Measurements from ENCODE around the gene SHE.

DNA sequence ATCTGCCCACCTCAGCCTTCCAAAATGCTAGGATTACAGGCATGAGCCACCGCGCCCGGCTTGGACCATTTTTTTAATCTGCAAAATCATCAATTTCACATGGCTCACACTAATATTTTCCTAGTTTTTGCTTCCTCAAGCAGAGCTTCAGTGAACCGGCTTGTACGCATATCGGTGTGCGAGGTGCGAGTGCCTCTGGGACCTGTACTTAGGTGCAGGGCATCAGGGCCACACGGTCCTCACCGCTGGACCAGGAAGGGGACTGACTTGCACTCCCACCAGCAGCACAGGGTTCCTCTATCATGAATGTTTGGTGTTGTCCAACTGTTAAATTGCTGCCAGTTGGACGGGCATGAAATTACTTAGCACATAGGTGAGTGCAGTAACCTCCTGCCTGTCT is 15.4 kb upstream of the SHE start:
- TF ChIP-seq, protein P1, sequence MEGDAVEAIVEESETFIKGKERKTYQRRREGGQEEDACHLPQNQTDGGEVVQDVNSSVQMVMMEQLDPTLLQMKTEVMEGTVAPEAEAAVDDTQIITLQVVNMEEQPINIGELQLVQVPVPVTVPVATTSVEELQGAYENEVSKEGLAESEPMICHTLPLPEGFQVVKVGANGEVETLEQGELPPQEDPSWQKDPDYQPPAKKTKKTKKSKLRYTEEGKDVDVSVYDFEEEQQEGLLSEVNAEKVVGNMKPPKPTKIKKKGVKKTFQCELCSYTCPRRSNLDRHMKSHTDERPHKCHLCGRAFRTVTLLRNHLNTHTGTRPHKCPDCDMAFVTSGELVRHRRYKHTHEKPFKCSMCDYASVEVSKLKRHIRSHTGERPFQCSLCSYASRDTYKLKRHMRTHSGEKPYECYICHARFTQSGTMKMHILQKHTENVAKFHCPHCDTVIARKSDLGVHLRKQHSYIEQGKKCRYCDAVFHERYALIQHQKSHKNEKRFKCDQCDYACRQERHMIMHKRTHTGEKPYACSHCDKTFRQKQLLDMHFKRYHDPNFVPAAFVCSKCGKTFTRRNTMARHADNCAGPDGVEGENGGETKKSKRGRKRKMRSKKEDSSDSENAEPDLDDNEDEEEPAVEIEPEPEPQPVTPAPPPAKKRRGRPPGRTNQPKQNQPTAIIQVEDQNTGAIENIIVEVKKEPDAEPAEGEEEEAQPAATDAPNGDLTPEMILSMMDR (conservative IDR thresholded peaks at IDR 0.05 in 1 of 2, IDR thresholded peaks at IDR 0.05 in 1 of 2; ENCODE audit: extremely low read depth in 1 of 2, insufficient read depth in 1 of 2, low read depth in 1 of 2, low read length in 2 of 2), result no peak
- no peak for TF ChIP-seq EZH2 (IDR thresholded peaks at IDR 0.05; ENCODE audit: borderline replicate concordance, low read length)

Measured in mammary epithelial cell (primary cell).